ENCODE results near the gene NANS. TPM values are rescaled to one million over a fixed set of nuclear protein-coding genes. Genes with fewer than 3 reads are reported as not detected.

Gene NANS
- polyA plus RNA-seq, 1 donor from 2014 or later, result 16.9 TPM

- Histone ChIP-seq H3K9me2 (ENCODE audit: insufficient read depth, low read length) (no peaks in the 10 kb centered on the region), H3K9ac (ENCODE audit: low read length) (no peak overlapping the region), H3K4me2 (ENCODE audit: low read length) (no peak overlapping the region), H3K36me3 (ENCODE audit: insufficient read depth, low read length) (no peaks in the 10 kb centered on the region), H3K9me3 (ENCODE audit: low read length) (no peaks in the 10 kb centered on the region), H3K27me3 (ENCODE audit: insufficient read depth, low read depth, low read length) (no peaks in the 10 kb centered on the region), H3F3A (ENCODE audit: insufficient read depth, low read length, poor library complexity, severe bottlenecking) (no peaks in the 10 kb centered on the region), H3K27ac (ENCODE audit: low read length) (no peak overlapping the region), H2AFZ (ENCODE audit: low read depth, low read length) (no peak overlapping the region), H3K79me2 (replicated peaks; ENCODE audit: insufficient read depth, low read length) (no peaks in the 10 kb centered on the region), H3K4me3 (ENCODE audit: low read length) (no peak overlapping the region), H4K20me1 (ENCODE audit: insufficient read depth) (no peaks in the 10 kb centered on the region)
- TF ChIP-seq EZH2 (IDR thresholded peaks at IDR 0.05; ENCODE audit: borderline replicate concordance, insufficient read depth, low read length, poor library complexity, severe bottlenecking) (no peak), POLR2AphosphoS5 (IDR thresholded peaks at IDR 0.05) (no peak), SMC3 (conservative IDR thresholded peaks at IDR 0.05; ENCODE audit: poor library complexity) (no peak), CTCF (IDR thresholded peaks at IDR 0.05; ENCODE audit: poor library complexity, severe bottlenecking) (no peak), MXI1 (conservative IDR thresholded peaks at IDR 0.05; ENCODE audit: poor library complexity, severe bottlenecking) (no peak), EP300 (conservative IDR thresholded peaks at IDR 0.05; ENCODE audit: poor library complexity, severe bottlenecking) (no peak), TAF1 (IDR thresholded peaks at IDR 0.05; ENCODE audit: low read depth) (no peak), REST (IDR thresholded peaks at IDR 0.05; ENCODE audit: borderline replicate concordance) (no peak), RAD21 (conservative IDR thresholded peaks at IDR 0.05) (no peak)
These were observed 10.4 kb upstream of the NANS start for GRCh38 chr9:98046180-98046543.

GRCh38 chr9:98047002-98047401, 9.5 kb upstream of the NANS start:
- Histone ChIP-seq H3K4me2 (ENCODE audit: low read length) (no peak overlapping the region), H3K4me3 (ENCODE audit: low read length) (no peak overlapping the region), H3K9me2 (ENCODE audit: insufficient read depth, low read length) (no peaks in the 10 kb centered on the region), H3K27ac (ENCODE audit: low read length) (no peak overlapping the region), H3K9ac (ENCODE audit: low read length) (no peak overlapping the region), H4K20me1 (ENCODE audit: insufficient read depth) (no peaks in the 10 kb centered on the region), H3K79me2 (replicated peaks; ENCODE audit: insufficient read depth, low read length) (no peaks in the 10 kb centered on the region), H3K36me3 (ENCODE audit: insufficient read depth, low read length) (no peaks in the 10 kb centered on the region), H3K27me3 (ENCODE audit: insufficient read depth, low read depth, low read length) (no peaks in the 10 kb centered on the region), H3K9me3 (ENCODE audit: low read length) (no peaks in the 10 kb centered on the region), H3F3A (ENCODE audit: insufficient read depth, low read length, poor library complexity, severe bottlenecking) (no peaks in the 10 kb centered on the region), H2AFZ (ENCODE audit: low read depth, low read length) (no peak overlapping the region)
- TF ChIP-seq MXI1 (conservative IDR thresholded peaks at IDR 0.05; ENCODE audit: poor library complexity, severe bottlenecking) (no peak), POLR2AphosphoS5 (IDR thresholded peaks at IDR 0.05) (no peak), TAF1 (IDR thresholded peaks at IDR 0.05; ENCODE audit: low read depth) (no peak), REST (IDR thresholded peaks at IDR 0.05; ENCODE audit: borderline replicate concordance) (no peak), RAD21 (conservative IDR thresholded peaks at IDR 0.05) (no peak), EP300 (conservative IDR thresholded peaks at IDR 0.05; ENCODE audit: poor library complexity, severe bottlenecking) (no peak), EZH2 (IDR thresholded peaks at IDR 0.05; ENCODE audit: borderline replicate concordance, insufficient read depth, low read length, poor library complexity, severe bottlenecking) (no peak), CTCF (IDR thresholded peaks at IDR 0.05; ENCODE audit: poor library complexity, severe bottlenecking) (no peak)
